ENCODE data around the gene PCK1. TPM values are rescaled to one million over a fixed set of nuclear protein-coding genes. Genes with fewer than 3 reads are reported as not detected.

The PCK1 gene
- total and polyA plus RNA-seq, 2 of the 8 experiments (the other 6 are each of a cell fraction or from before 2014, with no cell fraction given), result not detected

GRCh38 chr20:57576617-57577550 is 16.0 kb downstream of the PCK1 start:
- Histone ChIP-seq H3K79me1 (ENCODE audit: low read depth, low read length) (no peaks in the 10 kb centered on the region), H3K23me2 (ENCODE audit: low read depth, low read length) (peaks cover 1% of the 10 kb centered on the region; the same call in 1 of the 2 replicates), H3K18ac (ENCODE audit: extremely low read depth, low read length) (no peak overlapping the region), H2AK5ac (ENCODE audit: low read depth, low read length) (no peak overlapping the region), H4K8ac (ENCODE audit: extremely low read depth, insufficient read depth, low read length) (no peak overlapping the region), H2BK20ac (ENCODE audit: low read length) (no peak overlapping the region), H3K27ac (ENCODE audit: low read depth, low read length) (no peak overlapping the region), H2BK120ac (replicated peaks; ENCODE audit: low read depth, low read length) (no peak overlapping the region), H3K14ac (ENCODE audit: insufficient read length) (no peak overlapping the region), H3K56ac (replicated peaks; ENCODE audit: insufficient read length, low read depth, low read length) (no peak overlapping the region), H2AFZ (ENCODE audit: low read length) (no peak overlapping the region), H3K4me1 (replicated peaks in 1 of 4; ENCODE audit: control insufficient read depth in 3 of 4, insufficient read depth in 4 of 4, low read length in 3 of 4) (peaks cover 0 to 10% (median 3%) of the 10 kb centered on the region in 4 experiments; a peak in 4 of 7 replicates), H3K4me3 (ENCODE audit: extremely low read depth in 1 of 4, insufficient read depth in 2 of 4, low read depth in 3 of 4, low read length in 4 of 4) (no peak overlapping the region), H3K27me3 (replicated peaks in 1 of 4; ENCODE audit: control insufficient read depth in 3 of 4, extremely low read depth in 1 of 4, insufficient read depth in 3 of 4, low read length in 3 of 4) (peaks cover 0 to 4% (median 0%) of the 10 kb centered on the region in 4 experiments; a peak in 4 of 7 replicates), H3K79me2 (ENCODE audit: control insufficient read depth in 1 of 2, insufficient read depth in 2 of 2, low read length in 2 of 2) (no peaks in the 10 kb centered on the region), H4K5ac (ENCODE audit: insufficient read length, low read depth, low read length) (no peak overlapping the region), H2BK12ac (ENCODE audit: low read depth, low read length) (no peak overlapping the region), H4K20me1 (replicated peaks in 1 of 2; ENCODE audit: control insufficient read depth in 1 of 2, insufficient read depth in 2 of 2, low read length in 2 of 2) (no peaks in the 10 kb centered on the region), H3K23ac (ENCODE audit: insufficient read length) (no peak overlapping the region), H3K9ac (replicated peaks in 1 of 4; ENCODE audit: extremely low read depth in 1 of 4, low read depth in 3 of 4, low read length in 3 of 4) (no peak overlapping the region), H4K91ac (replicated peaks; ENCODE audit: insufficient read length, low read length) (no peak overlapping the region), H3K9me3 (ENCODE audit: insufficient read depth in 2 of 2, low read depth in 1 of 2, low read length in 1 of 2) (no peaks in the 10 kb centered on the region), H3K4me2 (ENCODE audit: insufficient read depth in 1 of 2, low read depth in 2 of 2, low read length in 2 of 2) (no peak overlapping the region), H3K4ac (replicated peaks; ENCODE audit: insufficient read length, low read depth, low read length) (no peak overlapping the region), H2BK15ac (ENCODE audit: low read length) (no peak overlapping the region), H3K36me3 (ENCODE audit: control insufficient read depth in 2 of 4, insufficient read depth in 4 of 4, low read length in 3 of 4) (no peaks in the 10 kb centered on the region), H2BK5ac (ENCODE audit: low read depth, low read length) (no peak overlapping the region)
- ChIA-PET CTCF (ENCODE audit: partially characterized antibody) (interaction anchor here (0.6 to 7.9 kb wide), 16 partner anchors 8 to 657 kb away, joined by 3 to 67 read pairs (median 4); partner anchors contain the start of gene PCK1), POLR2A (ENCODE audit: partially characterized antibody) (interaction anchor here (0.9 kb wide), 1 partner anchor 31 kb away, joined by 3 read pairs; no protein-coding TSS in a partner anchor)
- FAIRE-seq (no peak), DNase-seq (ENCODE audit: low read depth in 1 of 2, low spot score in 2 of 2) (no peak)
- WGBS, 2 experiments (ENCODE audit: extremely low coverage in 1 of 2, insufficient coverage in 1 of 2, insufficient read length in 1 of 2, insufficient replicate concordance in 2 of 2, low coverage in 1 of 2, low lambda C conversion rate in 2 of 2, missing lambda C conversion rate in 1 of 2), result 87 to 100% methylated on average over 3 to 6 of the region's 6 CpGs
- TF ChIP-seq ASH2L (IDR thresholded peaks at IDR 0.05; ENCODE audit: low read length) (no peak), CHD1 (IDR thresholded peaks at IDR 0.05; ENCODE audit: low read depth, low read length) (no peak), ZNF274 (IDR thresholded peaks at IDR 0.05; ENCODE audit: borderline replicate concordance, extremely low read depth, low read length) (no peak), USF2 (IDR thresholded peaks at IDR 0.05; ENCODE audit: low read length) (no peak), ATF2 (IDR thresholded peaks at IDR 0.05; ENCODE audit: low read length) (no peak)

Measured in H1 (cell line).